ENCODE data around the gene DAGLA.

Gene DAGLA

GRCh38 chr11:61690706-61691379 lies 10.7 kb downstream of the DAGLA start:
- H3K9me3 Mint-ChIP-seq = no peaks in the 10 kb centered on the region
- ATAC-seq (ENCODE audit: low read depth) (no peak), DNase-seq (ENCODE audit: low spot score in 2 of 2) (no peak)
- H3K36me3 Mint-ChIP-seq = no peaks in the 10 kb centered on the region
- peaks cover 14% of the 10 kb centered on the region for H3K27me3 Mint-ChIP-seq
- peaks cover 1% of the 10 kb centered on the region for H3K4me1 Mint-ChIP-seq
- no peak overlapping the region for H3K4me3 Mint-ChIP-seq
- no peak overlapping the region for H3K27ac Mint-ChIP-seq

- ATAC-seq (ENCODE audit: low read depth) (no peak), DNase-seq (ENCODE audit: low spot score in 2 of 2) (no peak)
- Mint-ChIP-seq H3K4me1 (peaks cover 3% of the 10 kb centered on the region), H3K36me3 (no peaks in the 10 kb centered on the region), H3K27me3 (peaks cover 13% of the 10 kb centered on the region), H3K27ac (no peak overlapping the region), H3K9me3 (no peaks in the 10 kb centered on the region), H3K4me3 (no peak overlapping the region)
These were observed 11.4 kb downstream of the DAGLA start for GRCh38 chr11:61691380-61692156.

- ATAC-seq (ENCODE audit: low read depth) = no peak
- Mint-ChIP-seq H3K27me3 (peaks cover 12% of the 10 kb centered on the region), H3K4me3 (no peak overlapping the region), H3K36me3 (no peaks in the 10 kb centered on the region), H3K9me3 (no peaks in the 10 kb centered on the region), H3K4me1 (peaks cover 3% of the 10 kb centered on the region), H3K27ac (no peak overlapping the region)
- DNase-seq (ENCODE audit: low spot score in 2 of 2) = no peak
These were observed 13.9 kb downstream of the DAGLA start for GRCh38 chr11:61693922-61694601.

- ATAC-seq (ENCODE audit: low read depth) = no peak
- no peak for DNase-seq (ENCODE audit: low spot score in 2 of 2)
- Mint-ChIP-seq H3K4me3 (no peak overlapping the region), H3K27me3 (peaks cover 10% of the 10 kb centered on the region), H3K27ac (no peak overlapping the region), H3K4me1 (peaks cover 3% of the 10 kb centered on the region), H3K36me3 (no peaks in the 10 kb centered on the region), H3K9me3 (no peaks in the 10 kb centered on the region)
These were observed 14.4 kb downstream of the DAGLA start for GRCh38 chr11:61694602-61694939.

GRCh38 chr11:61694946-61695706 lies 14.9 kb downstream of the DAGLA start:
- Mint-ChIP-seq H3K27me3 (peaks cover 9% of the 10 kb centered on the region), H3K4me3 (no peak overlapping the region), H3K27ac (no peak overlapping the region), H3K4me1 (peaks cover 3% of the 10 kb centered on the region), H3K36me3 (no peaks in the 10 kb centered on the region), H3K9me3 (no peaks in the 10 kb centered on the region)
- DNase-seq (ENCODE audit: low spot score in 2 of 2) = no peak
- ATAC-seq (ENCODE audit: low read depth) = no peak

GRCh38 chr11:61695917-61696316 lies 15.7 kb downstream of the DAGLA start:
- H3K4me1 Mint-ChIP-seq = peaks cover 3% of the 10 kb centered on the region
- peak overlapping the region; percentile 49 for H3K4me3 Mint-ChIP-seq
- H3K9me3 Mint-ChIP-seq = no peaks in the 10 kb centered on the region
- H3K27me3 Mint-ChIP-seq = peaks cover 7% of the 10 kb centered on the region
- peak; percentile 95 for ATAC-seq (ENCODE audit: low read depth)
- no peaks in the 10 kb centered on the region for H3K36me3 Mint-ChIP-seq
- DNase-seq (ENCODE audit: low spot score in 2 of 2) = peak; percentile 28
- H3K27ac Mint-ChIP-seq = no peak overlapping the region

- no peak for ATAC-seq (ENCODE audit: low read depth)
- H3K27ac Mint-ChIP-seq = no peak overlapping the region
- H3K36me3 Mint-ChIP-seq = no peaks in the 10 kb centered on the region
- H3K27me3 Mint-ChIP-seq = peaks cover 7% of the 10 kb centered on the region
- no peak for DNase-seq (ENCODE audit: low spot score in 2 of 2)
- H3K4me1 Mint-ChIP-seq = peaks cover 3% of the 10 kb centered on the region
- no peak overlapping the region for H3K4me3 Mint-ChIP-seq
- H3K9me3 Mint-ChIP-seq = no peaks in the 10 kb centered on the region
These were observed 16.4 kb downstream of the DAGLA start for GRCh38 chr11:61696602-61697001.

GRCh38 chr11:61697078-61697502 lies 16.9 kb downstream of the DAGLA start:
- Mint-ChIP-seq H3K36me3 (no peaks in the 10 kb centered on the region), H3K27me3 (peaks cover 8% of the 10 kb centered on the region)

GRCh38 chr11:61697764-61698163 lies 17.6 kb downstream of the DAGLA start:
- Mint-ChIP-seq H3K27ac (no peak overlapping the region), H3K36me3 (no peaks in the 10 kb centered on the region), H3K4me3 (no peak overlapping the region), H3K27me3 (peaks cover 9% of the 10 kb centered on the region), H3K9me3 (no peaks in the 10 kb centered on the region), H3K4me1 (peaks cover 5% of the 10 kb centered on the region)
- no peak for ATAC-seq (ENCODE audit: low read depth)
- no peak for DNase-seq (ENCODE audit: low spot score in 2 of 2)

More at GRCh38 chr11:61697078-61697502, 16.9 kb downstream of the DAGLA start:
- Mint-ChIP-seq H3K4me1 (peaks cover 3% of the 10 kb centered on the region), H3K9me3 (no peaks in the 10 kb centered on the region), H3K27ac (no peak overlapping the region), H3K4me3 (no peak overlapping the region)
- no peak for DNase-seq (ENCODE audit: low spot score in 2 of 2)
- ATAC-seq (ENCODE audit: low read depth) = no peak

- no peak overlapping the region for H3K4me3 Mint-ChIP-seq
- H3K27ac Mint-ChIP-seq = no peak overlapping the region
- no peaks in the 10 kb centered on the region for H3K9me3 Mint-ChIP-seq
- peaks cover 7% of the 10 kb centered on the region for H3K4me1 Mint-ChIP-seq
- ATAC-seq (ENCODE audit: low read depth) = no peak
- no peaks in the 10 kb centered on the region for H3K36me3 Mint-ChIP-seq
- DNase-seq (ENCODE audit: low spot score in 2 of 2) = no peak
- peaks cover 13% of the 10 kb centered on the region for H3K27me3 Mint-ChIP-seq
These were observed 18.2 kb downstream of the DAGLA start for GRCh38 chr11:61698173-61698948.

- peaks cover 10% of the 10 kb centered on the region for H3K4me1 Mint-ChIP-seq
- no peak overlapping the region for H3K4me3 Mint-ChIP-seq
- no peaks in the 10 kb centered on the region for H3K36me3 Mint-ChIP-seq
- H3K27ac Mint-ChIP-seq = no peak overlapping the region
- ATAC-seq (ENCODE audit: low read depth) (no peak), DNase-seq (ENCODE audit: low spot score in 2 of 2) (no peak)
- H3K27me3 Mint-ChIP-seq = peaks cover 13% of the 10 kb centered on the region
- no peaks in the 10 kb centered on the region for H3K9me3 Mint-ChIP-seq
These were observed 19.6 kb downstream of the DAGLA start for GRCh38 chr11:61699737-61700160.

GRCh38 chr11:61700212-61700611 lies 20.0 kb downstream of the DAGLA start:
- ATAC-seq (ENCODE audit: low read depth) = no peak
- Mint-ChIP-seq H3K4me1 (peaks cover 10% of the 10 kb centered on the region), H3K4me3 (no peak overlapping the region), H3K27me3 (peaks cover 14% of the 10 kb centered on the region), H3K36me3 (no peaks in the 10 kb centered on the region), H3K27ac (no peak overlapping the region), H3K9me3 (no peaks in the 10 kb centered on the region)
- DNase-seq (ENCODE audit: low spot score in 2 of 2) = no peak

GRCh38 chr11:61700720-61701119 lies 20.5 kb downstream of the DAGLA start:
- Mint-ChIP-seq H3K36me3 (no peaks in the 10 kb centered on the region), H3K4me3 (no peak overlapping the region), H3K9me3 (no peaks in the 10 kb centered on the region), H3K4me1 (peaks cover 10% of the 10 kb centered on the region), H3K27ac (no peak overlapping the region), H3K27me3 (peaks cover 15% of the 10 kb centered on the region)
- ATAC-seq (ENCODE audit: low read depth) (no peak), DNase-seq (ENCODE audit: low spot score in 2 of 2) (no peak)
